ENCODE measurements around the gene SLC1A7. TPM values are rescaled to one million over a fixed set of nuclear protein-coding genes. Genes with fewer than 3 reads are reported as not detected.

Gene SLC1A7
- total and polyA plus RNA-seq, 2 of the 13 experiments (the other 11 are each of a cell fraction or from before 2014, with no cell fraction given), result 0.04 to 2.0 TPM

- no peak for TF ChIP-seq TFDP1 (CRISPR knock-in tag; IDR thresholded peaks at IDR 0.05; ENCODE audit: borderline replicate concordance)
- TF ChIP-seq MTERF4 (CRISPR knock-in tag; IDR thresholded peaks at IDR 0.05), result no peak
- no peak for TF ChIP-seq JUNB (CRISPR knock-in tag; IDR thresholded peaks at IDR 0.05; ENCODE audit: borderline replicate concordance)
- TF ChIP-seq TAF1 (CRISPR knock-in tag; IDR thresholded peaks at IDR 0.05), result no peak
- 0 out of 2 replicates have a peak, but pooled peaks have one; percentile 5 for TF ChIP-seq DRAP1 (CRISPR knock-in tag; IDR thresholded peaks at IDR 0.05)
- no peak for TF ChIP-seq TAF15 (IDR thresholded peaks at IDR 0.05; ENCODE audit: low read depth, low read length, poor library complexity, severe bottlenecking)
- TF ChIP-seq ZNF678 (CRISPR knock-in tag; IDR thresholded peaks at IDR 0.05), result no peak
- TF ChIP-seq MXD4 (CRISPR knock-in tag; IDR thresholded peaks at IDR 0.05), result no peak
- no peak for TF ChIP-seq MAZ (IDR thresholded peaks at IDR 0.05; ENCODE audit: borderline replicate concordance, low read depth, low read length)
- no peak for TF ChIP-seq MAZ (CRISPR knock-in tag; IDR thresholded peaks at IDR 0.05; ENCODE audit: low read depth)
- no peak for TF ChIP-seq ZNF282 (IDR thresholded peaks at IDR 0.05; ENCODE audit: partially characterized antibody)
- no peak for TF ChIP-seq ZC3H13 (CRISPR knock-in tag; IDR thresholded peaks at IDR 0.05)
- no peak for TF ChIP-seq ZNF616 (CRISPR knock-in tag; IDR thresholded peaks at IDR 0.05; ENCODE audit: low read depth)
- no peak for TF ChIP-seq ZNF160 (CRISPR knock-in tag; IDR thresholded peaks at IDR 0.05)
- TF ChIP-seq PHF21A (CRISPR knock-in tag; IDR thresholded peaks at IDR 0.05), result peak; percentile 64; the same call in 1 of the 2 replicates
- no peak for TF ChIP-seq E2F5 (CRISPR knock-in tag; conservative IDR thresholded peaks at IDR 0.05)
- TF ChIP-seq ZFAT (CRISPR knock-in tag; conservative IDR thresholded peaks at IDR 0.05), result no peak
- no peak for TF ChIP-seq SRF (IDR thresholded peaks at IDR 0.05; ENCODE audit: low read depth, low read length)
- no peak for TF ChIP-seq ZNF101 (CRISPR knock-in tag; IDR thresholded peaks at IDR 0.05; ENCODE audit: borderline replicate concordance, low read depth)
- TF ChIP-seq MNT (IDR thresholded peaks at IDR 0.05), result no peak
- no peak for TF ChIP-seq DMAP1 (CRISPR knock-in tag; IDR thresholded peaks at IDR 0.05)
- no peak for TF ChIP-seq ZNF20 (CRISPR knock-in tag; IDR thresholded peaks at IDR 0.05)
- TF ChIP-seq ZNF775 (CRISPR knock-in tag; IDR thresholded peaks at IDR 0.05; ENCODE audit: borderline replicate concordance), result no peak
- TF ChIP-seq ELK4 (CRISPR knock-in tag; IDR thresholded peaks at IDR 0.05; ENCODE audit: borderline replicate concordance), result no peak
Observed at GRCh38 chr1:53130878-53131589, 11.4 kb downstream of the SLC1A7 start (continued).

All from HepG2 (cell line).